ENCODE results near the gene PANX3. TPM values are rescaled to one million over a fixed set of nuclear protein-coding genes. Genes with fewer than 3 reads are reported as not detected.

PANX3 gene
- total and polyA plus RNA-seq, 4 donors: not detected

GRCh38 chr11:124591430-124591829 is 19.8 kb upstream of the PANX3 start:
- 64% methylated on average over 2 of the region's 2 CpGs for WGBS
- Histone ChIP-seq H3K4me1 (ENCODE audit: control insufficient read depth in 4 of 4, insufficient read depth in 4 of 4, low read length in 3 of 4) (no peaks in the 10 kb centered on the region), H3K27me3 (ENCODE audit: control insufficient read depth in 4 of 4, insufficient read depth in 4 of 4, low read length in 3 of 4) (peaks cover 0 to 7% (median 1%) of the 10 kb centered on the region in 4 donors), H3K27ac (ENCODE audit: low read depth in 1 of 2, low read length in 2 of 2) (no peak overlapping the region), H3K4me3 (ENCODE audit: low read depth in 1 of 3, low read length in 3 of 3) (no peak overlapping the region), H3K36me3 (ENCODE audit: control insufficient read depth in 4 of 4, insufficient read depth in 3 of 4, low read depth in 1 of 4, low read length in 3 of 4) (no peaks in the 10 kb centered on the region), H3K9me3 (ENCODE audit: control insufficient read depth in 4 of 4, low read length in 3 of 4) (no peaks in the 10 kb centered on the region), H3K9ac (ENCODE audit: low read depth in 1 of 2, low read length in 2 of 2) (no peak overlapping the region)
- TF ChIP-seq JUND (IDR thresholded peaks at IDR 0.05) (no peak), RXRA (IDR thresholded peaks at IDR 0.05) (no peak), YY1 (IDR thresholded peaks at IDR 0.05) (no peak), TAF1 (conservative IDR thresholded peaks at IDR 0.05) (no peak), SP1 (IDR thresholded peaks at IDR 0.05) (no peak), FOXA2 (IDR thresholded peaks at IDR 0.05) (no peak), GABPA (IDR thresholded peaks at IDR 0.05 in 1 of 2, conservative IDR thresholded peaks at IDR 0.05 in 1 of 2) (no peak), CTCF (IDR thresholded peaks at IDR 0.05; ENCODE audit: low read depth, low read length, missing input control) (no peak), ZBTB33 (IDR thresholded peaks at IDR 0.05) (no peak), MAX (IDR thresholded peaks at IDR 0.05) (no peak), FOXA1 (IDR thresholded peaks at IDR 0.05) (no peak), HNF4A (conservative IDR thresholded peaks at IDR 0.05) (no peak), REST (IDR thresholded peaks at IDR 0.05) (no peak), NR2F2 (IDR thresholded peaks at IDR 0.05) (no peak), ATF3 (IDR thresholded peaks at IDR 0.05) (no peak), RAD21 (IDR thresholded peaks at IDR 0.05) (no peak), EGR1 (IDR thresholded peaks at IDR 0.05; ENCODE audit: low read depth in 2 of 2) (no peak)
- no peak for DNase-seq (ENCODE audit: low spot score)

- Histone ChIP-seq H3K27ac (ENCODE audit: low read depth in 1 of 2, low read length in 2 of 2) (no peak overlapping the region), H3K4me1 (ENCODE audit: control insufficient read depth in 4 of 4, insufficient read depth in 4 of 4, low read length in 3 of 4) (no peaks in the 10 kb centered on the region), H3K9ac (ENCODE audit: low read depth in 1 of 2, low read length in 2 of 2) (no peak overlapping the region), H3K9me3 (ENCODE audit: control insufficient read depth in 4 of 4, low read length in 3 of 4) (no peaks in the 10 kb centered on the region), H3K27me3 (ENCODE audit: control insufficient read depth in 4 of 4, insufficient read depth in 4 of 4, low read length in 3 of 4) (peaks cover 0 to 7% (median 1%) of the 10 kb centered on the region in 4 donors), H3K4me3 (ENCODE audit: low read depth in 1 of 3, low read length in 3 of 3) (no peak overlapping the region), H3K36me3 (ENCODE audit: control insufficient read depth in 4 of 4, insufficient read depth in 3 of 4, low read depth in 1 of 4, low read length in 3 of 4) (no peaks in the 10 kb centered on the region)
- DNase-seq (ENCODE audit: low spot score): no peak
- WGBS: 77% methylated on average over 6 of the region's 6 CpGs
- TF ChIP-seq SP1 (IDR thresholded peaks at IDR 0.05): no peak
- no peak for TF ChIP-seq HNF4G (IDR thresholded peaks at IDR 0.05)
- no peak for TF ChIP-seq REST (IDR thresholded peaks at IDR 0.05)
- no peak for TF ChIP-seq CTCF (IDR thresholded peaks at IDR 0.05; ENCODE audit: low read depth, low read length, missing input control)
- TF ChIP-seq FOXA2 (IDR thresholded peaks at IDR 0.05): no peak
- no peak for TF ChIP-seq HNF4A (conservative IDR thresholded peaks at IDR 0.05)
- TF ChIP-seq RAD21 (IDR thresholded peaks at IDR 0.05): no peak
- TF ChIP-seq FOXA1 (IDR thresholded peaks at IDR 0.05): no peak
Measured at GRCh38 chr11:124592627-124593026, 18.6 kb upstream of the PANX3 start.

All from liver (tissue), 9 donors.